Measurements from ENCODE around the gene SURF2.
"Not testable (repeated sequence)": the region's sequence is repeated elsewhere in the genome, so short reads cannot be mapped to it uniquely, and the experiment has no call there.

Gene SURF2

DNA sequence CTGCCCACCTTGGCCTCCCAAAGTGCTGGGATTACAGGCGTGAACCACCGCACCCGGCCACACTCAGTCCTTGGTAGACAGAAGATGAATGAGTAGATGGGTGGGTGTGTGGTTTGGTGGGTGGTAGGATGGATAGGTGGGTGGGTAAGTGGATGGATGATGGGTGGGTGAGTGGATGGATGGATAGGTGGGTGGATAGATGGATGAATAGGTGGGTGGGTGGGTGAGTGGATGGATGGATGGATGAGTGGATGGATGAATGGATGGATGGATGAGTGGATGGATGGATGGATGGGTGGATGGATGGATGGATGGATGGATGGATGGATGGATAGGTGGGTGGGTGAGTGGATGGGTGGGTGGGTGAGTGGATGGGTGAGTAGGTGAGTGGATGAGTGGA lies 36.0 kb downstream of the SURF2 start:
- H4K20me1 ChIP-seq (ENCODE audit: insufficient read depth, low read length, poor library complexity, severe bottlenecking); H3K79me2 ChIP-seq (ENCODE audit: insufficient read depth, low read length); H3K4me1 ChIP-seq (ENCODE audit: insufficient read depth, low read length, poor library complexity, severe bottlenecking); H3K9me2 ChIP-seq (replicated peaks; ENCODE audit: low read depth, low read length); H3K9ac ChIP-seq (ENCODE audit: low read depth, low read length, poor library complexity, severe bottlenecking); H3K9me3 ChIP-seq (ENCODE audit: insufficient read depth, low read depth, low read length); H3K4me2 ChIP-seq (ENCODE audit: low read depth, low read length, poor library complexity, severe bottlenecking); H2AFZ ChIP-seq (ENCODE audit: low read length); H3K36me3 ChIP-seq (ENCODE audit: insufficient read depth, low read length); H3K4me3 ChIP-seq (ENCODE audit: low read length, poor library complexity, severe bottlenecking); H3F3A ChIP-seq (ENCODE audit: low read depth); H3K27me3 ChIP-seq (ENCODE audit: insufficient read depth, low read length, poor library complexity, severe bottlenecking): not testable (repeated sequence)

DNA sequence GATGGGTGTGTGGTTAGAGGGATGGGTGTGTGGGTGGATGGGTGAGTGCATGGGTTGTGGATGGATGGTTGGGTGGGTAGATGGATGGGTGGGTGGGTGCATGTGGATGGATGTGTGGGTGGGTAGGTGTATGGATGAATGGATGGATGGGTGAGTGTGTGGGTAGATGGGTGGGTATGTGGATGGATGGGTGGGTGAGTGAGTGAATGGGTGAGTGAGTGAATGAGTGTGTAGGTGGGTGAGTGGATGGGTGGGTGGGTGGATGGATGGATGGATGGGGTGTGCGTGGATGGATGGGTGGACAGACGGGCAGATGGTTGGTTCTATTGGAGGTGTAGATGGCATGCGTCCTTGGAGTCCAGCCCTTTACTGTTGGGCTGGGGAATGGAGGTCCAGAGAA lies 37.0 kb downstream of the SURF2 start:
- Histone ChIP-seq H4K20me1 (ENCODE audit: insufficient read depth, low read length, poor library complexity, severe bottlenecking) (no peaks in the 10 kb centered on the region), H2AFZ (ENCODE audit: low read length) (no peak overlapping the region), H3K9ac (ENCODE audit: low read depth, low read length, poor library complexity, severe bottlenecking) (no peak overlapping the region), H3F3A (ENCODE audit: low read depth) (no peaks in the 10 kb centered on the region), H3K9me2 (replicated peaks; ENCODE audit: low read depth, low read length) (no peaks in the 10 kb centered on the region), H3K36me3 (ENCODE audit: insufficient read depth, low read length) (no peaks in the 10 kb centered on the region), H3K4me2 (ENCODE audit: low read depth, low read length, poor library complexity, severe bottlenecking) (no peak overlapping the region), H3K4me3 (ENCODE audit: low read length, poor library complexity, severe bottlenecking) (no peak overlapping the region), H3K9me3 (ENCODE audit: insufficient read depth, low read depth, low read length) (no peaks in the 10 kb centered on the region), H3K79me2 (ENCODE audit: insufficient read depth, low read length) (no peaks in the 10 kb centered on the region), H3K27me3 (ENCODE audit: insufficient read depth, low read length, poor library complexity, severe bottlenecking) (no peaks in the 10 kb centered on the region), H3K4me1 (ENCODE audit: insufficient read depth, low read length, poor library complexity, severe bottlenecking) (no peaks in the 10 kb centered on the region)
- TF ChIP-seq EZH2phosphoT487 (IDR thresholded peaks at IDR 0.05; ENCODE audit: borderline replicate concordance): no peak
- TF ChIP-seq, protein P1, sequence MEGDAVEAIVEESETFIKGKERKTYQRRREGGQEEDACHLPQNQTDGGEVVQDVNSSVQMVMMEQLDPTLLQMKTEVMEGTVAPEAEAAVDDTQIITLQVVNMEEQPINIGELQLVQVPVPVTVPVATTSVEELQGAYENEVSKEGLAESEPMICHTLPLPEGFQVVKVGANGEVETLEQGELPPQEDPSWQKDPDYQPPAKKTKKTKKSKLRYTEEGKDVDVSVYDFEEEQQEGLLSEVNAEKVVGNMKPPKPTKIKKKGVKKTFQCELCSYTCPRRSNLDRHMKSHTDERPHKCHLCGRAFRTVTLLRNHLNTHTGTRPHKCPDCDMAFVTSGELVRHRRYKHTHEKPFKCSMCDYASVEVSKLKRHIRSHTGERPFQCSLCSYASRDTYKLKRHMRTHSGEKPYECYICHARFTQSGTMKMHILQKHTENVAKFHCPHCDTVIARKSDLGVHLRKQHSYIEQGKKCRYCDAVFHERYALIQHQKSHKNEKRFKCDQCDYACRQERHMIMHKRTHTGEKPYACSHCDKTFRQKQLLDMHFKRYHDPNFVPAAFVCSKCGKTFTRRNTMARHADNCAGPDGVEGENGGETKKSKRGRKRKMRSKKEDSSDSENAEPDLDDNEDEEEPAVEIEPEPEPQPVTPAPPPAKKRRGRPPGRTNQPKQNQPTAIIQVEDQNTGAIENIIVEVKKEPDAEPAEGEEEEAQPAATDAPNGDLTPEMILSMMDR (conservative IDR thresholded peaks at IDR 0.05; ENCODE audit: low read length): no peak

DNA sequence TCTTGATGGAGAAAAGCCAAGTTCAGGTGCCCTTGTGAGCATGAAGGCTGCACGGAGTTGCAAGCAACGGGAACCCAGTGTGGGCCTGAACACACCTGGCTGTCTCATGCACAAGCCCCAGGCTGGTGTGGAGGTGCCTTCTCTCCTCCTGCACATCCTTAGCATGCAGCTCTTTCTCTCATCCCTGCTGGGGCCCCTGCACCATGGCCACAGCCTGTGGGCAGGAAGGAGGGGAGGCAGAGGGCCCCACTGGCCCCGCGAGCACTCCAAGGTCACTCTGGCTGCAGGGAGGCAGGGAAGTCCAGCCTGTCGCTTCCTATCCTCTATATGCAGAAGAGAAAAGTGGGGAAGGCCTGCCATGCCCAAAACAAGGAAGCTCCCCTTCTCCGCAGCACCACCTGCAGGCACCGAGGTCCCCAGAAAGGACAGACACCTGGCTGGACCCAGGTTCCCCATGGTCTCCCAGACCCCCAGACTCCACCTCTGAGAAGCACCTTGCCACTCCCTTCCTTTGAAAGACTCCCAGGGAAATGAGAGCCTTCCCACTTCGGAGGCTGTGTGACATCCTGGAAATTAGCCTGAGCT lies 38.4 kb downstream of the SURF2 start:
- no peak overlapping the region for H3K4me2 ChIP-seq (ENCODE audit: low read depth, low read length, poor library complexity, severe bottlenecking)
- H3K4me1 ChIP-seq (ENCODE audit: insufficient read depth, low read length, poor library complexity, severe bottlenecking): no peaks in the 10 kb centered on the region
- no peaks in the 10 kb centered on the region for H3K36me3 ChIP-seq (ENCODE audit: insufficient read depth, low read length)
- H3K4me3 ChIP-seq (ENCODE audit: low read length, poor library complexity, severe bottlenecking): no peak overlapping the region
- no peak overlapping the region for H2AFZ ChIP-seq (ENCODE audit: low read length)
- TF ChIP-seq, protein P1 (conservative IDR thresholded peaks at IDR 0.05; ENCODE audit: low read length): no peak
- no peak for TF ChIP-seq EZH2phosphoT487 (IDR thresholded peaks at IDR 0.05; ENCODE audit: borderline replicate concordance)
- no peaks in the 10 kb centered on the region for H3K79me2 ChIP-seq (ENCODE audit: insufficient read depth, low read length)
- no peak overlapping the region for H3K9ac ChIP-seq (ENCODE audit: low read depth, low read length, poor library complexity, severe bottlenecking)
- H3K27me3 ChIP-seq (ENCODE audit: insufficient read depth, low read length, poor library complexity, severe bottlenecking): no peaks in the 10 kb centered on the region
- H3F3A ChIP-seq (ENCODE audit: low read depth): no peaks in the 10 kb centered on the region
- no peaks in the 10 kb centered on the region for H3K9me3 ChIP-seq (ENCODE audit: insufficient read depth, low read depth, low read length)
- H4K20me1 ChIP-seq (ENCODE audit: insufficient read depth, low read length, poor library complexity, severe bottlenecking): no peaks in the 10 kb centered on the region
- H3K9me2 ChIP-seq (replicated peaks; ENCODE audit: low read depth, low read length): no peaks in the 10 kb centered on the region

DNA sequence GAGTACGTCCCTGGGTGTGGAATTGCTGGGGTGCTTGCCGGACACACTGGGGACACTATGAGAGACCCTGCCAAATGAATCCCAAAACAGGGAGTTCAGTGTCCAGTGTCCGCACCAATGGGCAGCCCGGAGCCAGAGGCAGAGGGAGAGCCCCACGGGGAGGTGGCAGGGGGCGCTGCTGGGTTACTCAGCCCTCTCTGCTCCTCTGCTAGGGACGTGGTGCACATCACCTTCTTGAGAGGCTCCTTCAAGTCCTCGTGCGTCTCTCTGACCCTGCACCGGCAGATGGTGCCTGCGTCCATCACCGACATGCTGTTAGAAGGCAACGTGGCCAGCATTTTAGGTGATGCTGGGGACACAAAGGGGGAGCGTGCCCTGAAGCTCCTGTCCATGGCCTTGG lies 40.6 kb downstream of the SURF2 start:
- Histone ChIP-seq H3K9me2 (replicated peaks; ENCODE audit: low read depth, low read length) (no peaks in the 10 kb centered on the region), H3K4me3 (ENCODE audit: low read length, poor library complexity, severe bottlenecking) (no peak overlapping the region), H3K79me2 (ENCODE audit: insufficient read depth, low read length) (no peaks in the 10 kb centered on the region), H3F3A (ENCODE audit: low read depth) (no peaks in the 10 kb centered on the region), H3K4me1 (ENCODE audit: insufficient read depth, low read length, poor library complexity, severe bottlenecking) (no peaks in the 10 kb centered on the region), H3K9me3 (ENCODE audit: insufficient read depth, low read depth, low read length) (no peaks in the 10 kb centered on the region), H3K36me3 (ENCODE audit: insufficient read depth, low read length) (no peaks in the 10 kb centered on the region), H4K20me1 (ENCODE audit: insufficient read depth, low read length, poor library complexity, severe bottlenecking) (no peaks in the 10 kb centered on the region), H3K9ac (ENCODE audit: low read depth, low read length, poor library complexity, severe bottlenecking) (no peak overlapping the region), H2AFZ (ENCODE audit: low read length) (no peak overlapping the region), H3K27me3 (ENCODE audit: insufficient read depth, low read length, poor library complexity, severe bottlenecking) (no peaks in the 10 kb centered on the region), H3K4me2 (ENCODE audit: low read depth, low read length, poor library complexity, severe bottlenecking) (no peak overlapping the region)
- TF ChIP-seq, protein P1 (conservative IDR thresholded peaks at IDR 0.05; ENCODE audit: low read length): peak; percentile 52
- no peak for TF ChIP-seq EZH2phosphoT487 (IDR thresholded peaks at IDR 0.05; ENCODE audit: borderline replicate concordance)

All from Loucy (cell line).